H4 (cell line): ENCODE results near the gene PTPRE. TPM values are rescaled to one million over a fixed set of nuclear protein-coding genes. Genes with fewer than 3 reads are reported as not detected.
A peak's percentile ranks its signal among the peaks of the same experiment; 100 is the strongest.
"Not testable (repeated sequence)": the region's sequence is repeated elsewhere in the genome, so short reads cannot be mapped to it uniquely, and the experiment has no call there.

Experiments
- DNase-seq: peaks from one replicate; pipeline ENCODE4 v3.0.0-alpha.2; 2015; ENCODE audit warnings: low spot score
- total RNA-seq: library from RNA; depleted of rRNA; stranded (reverse); fragments of >200 nt; shearing (Covaris generic); gene quantifications from 2 replicates; pipeline ENCODE4 v1.2.3, GENCODE V29; 2014

Gene PTPRE
- total RNA-seq, 1 experiment from 2014 or later, result 3.5 TPM

GRCh38 chr10:128072941-128073645 lies 166.2 kb downstream of the PTPRE start:
- DNase-seq, result no peak

- no peak for DNase-seq
Observed at GRCh38 chr10:128073890-128074289, 167.0 kb downstream of the PTPRE start.

GRCh38 chr10:128074589-128074988 lies 167.7 kb downstream of the PTPRE start:
- no peak for DNase-seq

- DNase-seq, result no peak
Observed at GRCh38 chr10:128077155-128077875, 170.4 kb downstream of the PTPRE start.

GRCh38 chr10:128078136-128078969 lies 171.4 kb downstream of the PTPRE start:
- no peak for DNase-seq

- DNase-seq, result no peak
Observed at GRCh38 chr10:128080231-128080630, 173.3 kb downstream of the PTPRE start.

GRCh38 chr10:128080641-128081040 lies 173.7 kb downstream of the PTPRE start:
- no peak for DNase-seq

- no peak for DNase-seq
Observed at GRCh38 chr10:128081222-128081621, 174.3 kb downstream of the PTPRE start.

GRCh38 chr10:128081720-128082119 lies 174.8 kb downstream of the PTPRE start:
- DNase-seq, result no peak

GRCh38 chr10:128083191-128083895 lies 176.4 kb downstream of the PTPRE start:
- DNase-seq, result no peak

GRCh38 chr10:128084364-128084763 lies 177.5 kb downstream of the PTPRE start:
- DNase-seq, result no peak

- DNase-seq, result no peak
Observed at GRCh38 chr10:128084991-128085390, 178.1 kb downstream of the PTPRE start.

GRCh38 chr10:128086003-128086863 lies 179.3 kb downstream of the PTPRE start:
- no peak for DNase-seq

- no peak for DNase-seq
Observed at GRCh38 chr10:128087146-128087883, 180.4 kb downstream of the PTPRE start.

- peak; percentile 42 for DNase-seq
Observed at GRCh38 chr10:128087884-128088709, 181.2 kb downstream of the PTPRE start.

- DNase-seq, result no peak
Observed at GRCh38 chr10:128091636-128092210, 184.8 kb downstream of the PTPRE start.

GRCh38 chr10:128092454-128092853 lies 185.6 kb downstream of the PTPRE start:
- DNase-seq, result no peak

- not testable (repeated sequence) for DNase-seq
Observed at GRCh38 chr10:128094596-128094995, 187.7 kb downstream of the PTPRE start.
